ENCODE measurements around the gene SERPINB10. TPM values are rescaled to one million over a fixed set of nuclear protein-coding genes. Genes with fewer than 3 reads are reported as not detected.

The SERPINB10 gene
- total and polyA plus RNA-seq, 7 donors, result 0.39 TPM; not detected in 6

- Histone ChIP-seq H3K27me3 (ENCODE audit: insufficient read depth in 3 of 3, low read length in 2 of 3) (no peaks in the 10 kb centered on the region), H3K27ac (no peak overlapping the region), H3K36me3 (ENCODE audit: insufficient read depth in 1 of 2, low read depth in 1 of 2) (peaks cover 5 to 11% of the 10 kb centered on the region in 2 donors), H3K4me3 (no peak overlapping the region), H3K9me3 (no peaks in the 10 kb centered on the region), H3K4me1 (no peaks in the 10 kb centered on the region)
- TF ChIP-seq CTCF (IDR thresholded peaks at IDR 0.05), result no peak
- 85 to 94% (median 93%) methylated on average over 3 of the region's 3 CpGs for WGBS, 3 donors
- no peak for ATAC-seq
- intact Hi-C loops (cut with DNase I), result no loop called here
- no peak for DNase-seq
Observed at GRCh38 chr18:63977040-63977439, 69.3 kb downstream of the SERPINB10 start.

GRCh38 chr18:63979409-63979920 lies 71.7 kb downstream of the SERPINB10 start:
- intact Hi-C loops (cut with DNase I), result no loop called here
- peak in 3 of 4 donors; percentile 68 to 90 (median 76) for ATAC-seq
- Histone ChIP-seq H3K27ac (no peak overlapping the region), H3K4me1 (no peaks in the 10 kb centered on the region), H3K36me3 (ENCODE audit: insufficient read depth in 1 of 2, low read depth in 1 of 2) (peaks cover 9 to 22% of the 10 kb centered on the region in 2 donors), H3K27me3 (ENCODE audit: insufficient read depth in 3 of 3, low read length in 2 of 3) (no peaks in the 10 kb centered on the region), H3K9me3 (no peaks in the 10 kb centered on the region), H3K4me3 (peak overlapping the region; percentile 23)
- no peak for DNase-seq
- peak; percentile 71 for TF ChIP-seq CTCF (IDR thresholded peaks at IDR 0.05)
- 13 to 27% (median 17%) methylated on average over 6 of the region's 6 CpGs for WGBS, 3 donors

DNA sequence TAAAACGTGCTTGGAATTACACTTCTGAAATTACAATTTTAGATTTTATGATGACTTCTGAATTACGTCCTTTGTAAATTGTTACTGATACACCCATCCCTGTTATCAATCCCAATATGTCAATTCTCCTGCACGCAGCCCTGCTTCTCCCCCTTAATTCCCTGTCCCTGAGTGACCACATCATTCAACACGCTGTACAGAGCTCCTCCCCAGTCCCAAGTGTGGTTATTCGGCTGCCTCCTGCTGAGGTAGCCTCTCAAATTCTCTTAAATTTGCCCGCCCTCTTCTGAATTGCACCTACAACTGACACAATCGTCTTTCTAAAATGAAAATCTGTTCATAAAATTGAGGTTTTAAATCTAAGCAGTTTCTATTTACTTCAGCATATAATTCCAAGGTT lies 72.3 kb downstream of the SERPINB10 start:
- intact Hi-C loops (cut with DNase I), result loop anchor here in 1 of 2 donors (10.0 kb wide), 1 partner anchor 155 kb away; no protein-coding TSS in a partner anchor
- no peak for ATAC-seq
- no peak for DNase-seq

DNA sequence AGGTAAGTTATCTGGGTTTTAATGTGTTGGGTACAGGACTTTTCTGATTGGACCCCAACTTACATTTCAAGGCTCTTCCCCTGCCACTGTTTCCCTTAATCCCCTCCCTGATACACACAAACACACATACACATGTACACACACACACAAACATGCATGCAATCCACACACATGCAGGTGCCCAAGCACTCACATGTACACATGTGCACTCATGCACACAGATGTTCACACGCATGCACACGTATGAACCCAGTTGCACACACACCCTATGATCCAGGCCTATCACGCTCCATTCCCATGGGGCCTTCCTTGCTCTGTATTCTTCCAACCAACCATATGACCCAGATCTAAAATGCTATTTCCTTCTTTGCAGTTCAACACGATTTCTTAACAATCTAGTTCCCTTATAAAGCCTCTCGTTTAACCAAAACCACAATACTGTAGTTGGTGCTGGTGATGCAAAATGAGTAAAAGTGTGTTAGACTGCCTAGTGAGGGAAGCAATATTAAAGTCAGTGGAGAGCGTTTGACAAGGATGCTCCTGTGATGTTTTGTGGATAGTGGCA lies 73.2 kb downstream of the SERPINB10 start:
- no peak for TF ChIP-seq CTCF (IDR thresholded peaks at IDR 0.05)
- 86 to 89% (median 86%) methylated on average over 6 of the region's 6 CpGs for WGBS, 3 donors
- H3K27me3 ChIP-seq (ENCODE audit: insufficient read depth in 3 of 3, low read length in 2 of 3), result no peaks in the 10 kb centered on the region
- intact Hi-C loops (cut with DNase I), result loop anchor here in 1 of 2 donors (10.0 kb wide), 1 partner anchor 156 kb away; no protein-coding TSS in a partner anchor
- peaks cover 9 to 34% of the 10 kb centered on the region in 2 donors for H3K36me3 ChIP-seq (ENCODE audit: insufficient read depth in 1 of 2, low read depth in 1 of 2)
- H3K4me1 ChIP-seq, result no peaks in the 10 kb centered on the region
- no peak for DNase-seq
- H3K9me3 ChIP-seq, result no peaks in the 10 kb centered on the region
- H3K4me3 ChIP-seq, result no peak overlapping the region
- no peak overlapping the region for H3K27ac ChIP-seq
- no peak for ATAC-seq

More for the DNA sequence above, 72.3 kb downstream of the SERPINB10 start:
- TF ChIP-seq CTCF (IDR thresholded peaks at IDR 0.05), result no peak
- H3K9me3 ChIP-seq, result no peaks in the 10 kb centered on the region
- WGBS, 3 donors, result 53 to 75% (median 62%) methylated on average over 7 of the region's 7 CpGs
- no peak overlapping the region for H3K27ac ChIP-seq
- no peaks in the 10 kb centered on the region for H3K27me3 ChIP-seq (ENCODE audit: insufficient read depth in 3 of 3, low read length in 2 of 3)
- peaks cover 9 to 25% of the 10 kb centered on the region in 2 donors for H3K36me3 ChIP-seq (ENCODE audit: insufficient read depth in 1 of 2, low read depth in 1 of 2)
- H3K4me1 ChIP-seq, result no peaks in the 10 kb centered on the region
- peak overlapping the region; percentile 23 for H3K4me3 ChIP-seq

Data from psoas muscle (tissue), 8 donors.